Measurements from ENCODE around the gene SNAPC4. TPM values are rescaled to one million over a fixed set of nuclear protein-coding genes. Genes with fewer than 3 reads are reported as not detected.

Gene SNAPC4
- total RNA-seq, 4 donors from 2014 or later, result 6.0 to 14.5 (median 10.1) TPM

GRCh38 chr9:136391737-136392537, 8.0 kb downstream of the SNAPC4 start:
- TF ChIP-seq POLR2AphosphoS5 (IDR thresholded peaks at IDR 0.05) (no peak), POLR2A (IDR thresholded peaks at IDR 0.05) (no peak), CTCF (IDR thresholded peaks at IDR 0.05) (no peak), EP300 (IDR thresholded peaks at IDR 0.05; ENCODE audit: low read depth) (no peak)
- Histone ChIP-seq H3K4me1 (peaks cover 0 to 16% (median 12%) of the 10 kb centered on the region in 4 donors), H3K27ac (no peak overlapping the region), H3K27me3 (no peaks in the 10 kb centered on the region), H3K4me3 (no peak overlapping the region), H3K36me3 (peaks cover 0 to 34% (median 15%) of the 10 kb centered on the region in 4 donors), H3K9me3 (no peaks in the 10 kb centered on the region)
- intact Hi-C loops (cut with DNase I; ENCODE audit: low total_unique reads), result no loop called here
- in situ Hi-C loops (cut with MboI; ENCODE audit: low pct_ligation_motif_present in 1 of 4, low pct_unique_long_range_greater_than_20kb in 1 of 4, low sequenced_read_pairs in 3 of 4), result no loop called here
- WGBS, 2 donors (ENCODE audit: low coverage in 1 of 2), result 94 to 100% methylated on average over 2 to 24 of the region's 28 CpGs
- no peak for DNase-seq

GRCh38 chr9:136389396-136389795, 10.6 kb downstream of the SNAPC4 start:
- DNase-seq, result no peak

GRCh38 chr9:136387217-136387616, 12.8 kb downstream of the SNAPC4 start:
- Histone ChIP-seq H3K4me1 (no peaks in the 10 kb centered on the region), H3K9me3 (no peaks in the 10 kb centered on the region), H3K27ac (no peak overlapping the region), H3K4me3 (no peak overlapping the region), H3K27me3 (no peaks in the 10 kb centered on the region), H3K36me3 (peaks cover 0 to 32% (median 14%) of the 10 kb centered on the region in 4 donors)
- no peak for DNase-seq
- whole genome bisulfite sequencing, 2 donors (ENCODE audit: low coverage in 1 of 2), result 97 to 100% methylated on average over 2 to 19 of the region's 19 CpGs
- TF ChIP-seq CTCF (IDR thresholded peaks at IDR 0.05) (no peak), EP300 (IDR thresholded peaks at IDR 0.05; ENCODE audit: low read depth) (no peak), POLR2A (IDR thresholded peaks at IDR 0.05) (no peak), POLR2AphosphoS5 (IDR thresholded peaks at IDR 0.05) (no peak)
- in situ Hi-C loops (cut with MboI; ENCODE audit: low pct_ligation_motif_present in 1 of 4, low pct_unique_long_range_greater_than_20kb in 1 of 4, low sequenced_read_pairs in 3 of 4), result no loop called here
- intact Hi-C loops (cut with DNase I; ENCODE audit: low total_unique reads), result no loop called here

More at GRCh38 chr9:136389396-136389795, 10.6 kb downstream of the SNAPC4 start:
- no peaks in the 10 kb centered on the region for H3K4me1 ChIP-seq
- no peak overlapping the region for H3K4me3 ChIP-seq
- no peak overlapping the region for H3K27ac ChIP-seq
- WGBS, 2 donors (ENCODE audit: low coverage in 1 of 2), result 80 to 88% methylated on average over 8 to 14 of the region's 14 CpGs
- in situ Hi-C loops (cut with MboI; ENCODE audit: low pct_ligation_motif_present in 1 of 4, low pct_unique_long_range_greater_than_20kb in 1 of 4, low sequenced_read_pairs in 3 of 4), result no loop called here
- H3K9me3 ChIP-seq, result no peaks in the 10 kb centered on the region
- peaks cover 0 to 26% (median 15%) of the 10 kb centered on the region in 4 donors for H3K36me3 ChIP-seq
- H3K27me3 ChIP-seq, result no peaks in the 10 kb centered on the region
- TF ChIP-seq POLR2A (IDR thresholded peaks at IDR 0.05), result no peak
- TF ChIP-seq EP300 (IDR thresholded peaks at IDR 0.05; ENCODE audit: low read depth), result no peak
- no peak for TF ChIP-seq CTCF (IDR thresholded peaks at IDR 0.05)
- no peak for TF ChIP-seq POLR2AphosphoS5 (IDR thresholded peaks at IDR 0.05)
- intact Hi-C loops (cut with DNase I; ENCODE audit: low total_unique reads), result no loop called here

GRCh38 chr9:136386018-136386417, 14.0 kb downstream of the SNAPC4 start:
- Histone ChIP-seq H3K4me1 (no peaks in the 10 kb centered on the region), H3K27me3 (no peaks in the 10 kb centered on the region), H3K36me3 (peaks cover 0 to 26% (median 12%) of the 10 kb centered on the region in 4 donors), H3K27ac (no peak overlapping the region), H3K9me3 (no peaks in the 10 kb centered on the region), H3K4me3 (no peak overlapping the region)
- in situ Hi-C loops (cut with MboI; ENCODE audit: low pct_ligation_motif_present in 1 of 4, low pct_unique_long_range_greater_than_20kb in 1 of 4, low sequenced_read_pairs in 3 of 4) (no loop called here), intact Hi-C loops (cut with DNase I; ENCODE audit: low total_unique reads) (no loop called here)
- no peak for DNase-seq
- WGBS, 2 donors (ENCODE audit: low coverage in 1 of 2), result 80% methylated on average over 12 to 13 of the region's 13 CpGs
- TF ChIP-seq POLR2AphosphoS5 (IDR thresholded peaks at IDR 0.05) (no peak), CTCF (IDR thresholded peaks at IDR 0.05) (no peak), EP300 (IDR thresholded peaks at IDR 0.05; ENCODE audit: low read depth) (no peak), POLR2A (IDR thresholded peaks at IDR 0.05) (no peak)

Data from transverse colon (tissue), 4 donors.